Ectodermal cell (in vitro differentiated cells): ENCODE measurements around the gene BCL2L11.

Source experiments
- H3K27ac ChIP-seq: 2 replicates; pipeline ENCODE4 v1.7.0; 2013; ENCODE audit warnings: mild to moderate bottlenecking, low read depth, low read length; ENCODE audit not compliant: insufficient read depth, poor library complexity, severe bottlenecking
- H3K27me3 ChIP-seq: 2 replicates; pipeline ENCODE4 v1.7.0; 2013; ENCODE audit warnings: mild to moderate bottlenecking, low read length; ENCODE audit not compliant: insufficient read depth, control insufficient read depth, poor library complexity, severe bottlenecking
- H3K36me3 ChIP-seq: one replicate; pipeline ENCODE4 v1.7.0; 2013; ENCODE audit warnings: low read length; ENCODE audit not compliant: control insufficient read depth, insufficient read depth
- H3K4me1 ChIP-seq: one replicate; pipeline ENCODE4 v1.7.0; 2013; ENCODE audit warnings: low read length; ENCODE audit not compliant: control insufficient read depth, insufficient read depth
- H3K4me3 ChIP-seq: 2 replicates; pipeline ENCODE4 v1.7.0; 2013; ENCODE audit warnings: low read depth, low read length, control low read depth; ENCODE audit not compliant: insufficient read depth
- H3K9me3 ChIP-seq: 2 replicates; pipeline ENCODE4 v1.7.0; 2013; ENCODE audit warnings: mild to moderate bottlenecking, low read length, moderate library complexity; ENCODE audit not compliant: control insufficient read depth
- WGBS, 2 experiments: methylation state at CpG; one replicate each; pipeline ENCODE4 v1.1.7; 2013; ENCODE audit warnings: missing lambda C conversion rate in 2 of 2; 5-methylcytosine and 5-hydroxymethylcytosine counted together

Gene BCL2L11

GRCh38 chr2:111201214-111201613, 80.5 kb downstream of the BCL2L11 start:
- no peaks in the 10 kb centered on the region for H3K9me3 ChIP-seq
- H3K4me3 ChIP-seq = no peak overlapping the region
- H3K27ac ChIP-seq = no peak overlapping the region
- H3K36me3 ChIP-seq = no peaks in the 10 kb centered on the region
- H3K27me3 ChIP-seq = no peaks in the 10 kb centered on the region
- no peaks in the 10 kb centered on the region for H3K4me1 ChIP-seq
- 93 to 94% methylated on average over 4 of the region's 4 CpGs for WGBS, 2 experiments

- H3K36me3 ChIP-seq = no peaks in the 10 kb centered on the region
- H3K4me1 ChIP-seq = no peaks in the 10 kb centered on the region
- no peak overlapping the region for H3K27ac ChIP-seq
- 84 to 92% methylated on average over 2 of the region's 2 CpGs for WGBS, 2 experiments
- no peaks in the 10 kb centered on the region for H3K9me3 ChIP-seq
- H3K27me3 ChIP-seq = no peaks in the 10 kb centered on the region
- no peak overlapping the region for H3K4me3 ChIP-seq
Observed at GRCh38 chr2:111202266-111203040, 81.7 kb downstream of the BCL2L11 start.

- no peaks in the 10 kb centered on the region for H3K9me3 ChIP-seq
- H3K4me1 ChIP-seq = no peaks in the 10 kb centered on the region
- WGBS, 2 experiments = 93 to 100% methylated on average over 2 of the region's 2 CpGs
- H3K27ac ChIP-seq = no peak overlapping the region
- H3K27me3 ChIP-seq = no peaks in the 10 kb centered on the region
- no peaks in the 10 kb centered on the region for H3K36me3 ChIP-seq
- no peak overlapping the region for H3K4me3 ChIP-seq
Observed at GRCh38 chr2:111204706-111205105, 84.0 kb downstream of the BCL2L11 start.

- Histone ChIP-seq H3K27me3 (no peaks in the 10 kb centered on the region), H3K4me1 (no peaks in the 10 kb centered on the region), H3K4me3 (no peak overlapping the region), H3K27ac (no peak overlapping the region), H3K9me3 (no peaks in the 10 kb centered on the region), H3K36me3 (no peaks in the 10 kb centered on the region)
- 84 to 96% methylated on average over 2 of the region's 2 CpGs for WGBS, 2 experiments
Observed at GRCh38 chr2:111205774-111206173, 85.1 kb downstream of the BCL2L11 start.

GRCh38 chr2:111207851-111208250, 87.1 kb downstream of the BCL2L11 start:
- H3K4me3 ChIP-seq = no peak overlapping the region
- WGBS, 2 experiments = 93 to 96% methylated on average over 1 of the region's 1 CpG
- H3K4me1 ChIP-seq = no peaks in the 10 kb centered on the region
- H3K27me3 ChIP-seq = no peaks in the 10 kb centered on the region
- no peaks in the 10 kb centered on the region for H3K9me3 ChIP-seq
- H3K27ac ChIP-seq = no peak overlapping the region
- no peaks in the 10 kb centered on the region for H3K36me3 ChIP-seq

GRCh38 chr2:111208639-111209038, 87.9 kb downstream of the BCL2L11 start:
- H3K27me3 ChIP-seq = no peaks in the 10 kb centered on the region

DNA sequence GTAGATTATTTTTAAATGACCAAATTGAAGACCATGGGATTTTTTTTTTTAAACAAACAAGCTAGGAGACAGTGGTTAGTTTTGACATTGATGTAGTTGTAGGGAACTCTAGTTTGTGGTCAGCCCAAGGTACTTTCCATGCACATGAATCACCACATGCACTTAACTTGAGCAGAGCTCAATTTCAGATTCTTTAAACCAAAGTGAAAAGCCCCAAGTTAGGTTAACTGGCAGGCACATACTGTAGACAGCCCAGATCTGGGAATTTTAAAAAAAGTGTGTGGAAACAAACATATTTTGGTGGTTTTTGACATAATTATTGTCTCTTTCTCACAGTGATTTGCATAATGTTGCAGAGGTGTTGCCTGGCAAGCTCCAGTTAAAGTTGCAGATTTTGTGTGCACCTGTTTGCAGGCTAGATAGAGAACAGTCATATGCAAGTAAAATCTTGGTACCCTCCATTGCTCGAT, 88.4 kb downstream of the BCL2L11 start:
- Histone ChIP-seq H3K36me3 (no peaks in the 10 kb centered on the region), H3K27ac (no peak overlapping the region), H3K27me3 (no peaks in the 10 kb centered on the region), H3K9me3 (no peaks in the 10 kb centered on the region), H3K4me1 (no peaks in the 10 kb centered on the region), H3K4me3 (no peak overlapping the region)
- 100% methylated on average over 1 of the region's 1 CpG; no CpG with 5 or more reads in 1 of the 2 experiments for WGBS, 2 experiments

More at GRCh38 chr2:111208639-111209038, 87.9 kb downstream of the BCL2L11 start:
- Histone ChIP-seq H3K9me3 (no peaks in the 10 kb centered on the region), H3K27ac (no peak overlapping the region), H3K4me3 (no peak overlapping the region), H3K4me1 (no peaks in the 10 kb centered on the region), H3K36me3 (no peaks in the 10 kb centered on the region)
- WGBS, 2 experiments = 77 to 82% methylated on average over 1 of the region's 1 CpG

- H3K9me3 ChIP-seq = no peaks in the 10 kb centered on the region
- 90% methylated on average over 1 of the region's 1 CpG; no CpG with 5 or more reads in 1 of the 2 experiments for WGBS, 2 experiments
- H3K27me3 ChIP-seq = no peaks in the 10 kb centered on the region
- no peaks in the 10 kb centered on the region for H3K4me1 ChIP-seq
- H3K27ac ChIP-seq = no peak overlapping the region
- no peak overlapping the region for H3K4me3 ChIP-seq
- no peaks in the 10 kb centered on the region for H3K36me3 ChIP-seq
Observed at GRCh38 chr2:111210036-111210435, 89.3 kb downstream of the BCL2L11 start.

- no peaks in the 10 kb centered on the region for H3K27me3 ChIP-seq
- no peaks in the 10 kb centered on the region for H3K9me3 ChIP-seq
- peaks cover 1% of the 10 kb centered on the region for H3K4me1 ChIP-seq
- no peak overlapping the region for H3K27ac ChIP-seq
- no peak overlapping the region for H3K4me3 ChIP-seq
- H3K36me3 ChIP-seq = no peaks in the 10 kb centered on the region
Observed at GRCh38 chr2:111213877-111214276, 93.2 kb downstream of the BCL2L11 start.

- H3K4me1 ChIP-seq = peaks cover 4% of the 10 kb centered on the region
- H3K4me3 ChIP-seq = no peak overlapping the region
- H3K27me3 ChIP-seq = no peaks in the 10 kb centered on the region
- no peaks in the 10 kb centered on the region for H3K36me3 ChIP-seq
- H3K9me3 ChIP-seq = no peaks in the 10 kb centered on the region
- no peak overlapping the region for H3K27ac ChIP-seq
- 88 to 92% methylated on average over 6 of the region's 6 CpGs for WGBS, 2 experiments
Observed at GRCh38 chr2:111216811-111217652, 96.3 kb downstream of the BCL2L11 start.
